Gastrocnemius medialis (tissue), 4 donors: ENCODE results near the gene ADH4.

ENCODE experiments used
- CTCF ChIP-seq, 5 experiments: fragments of 450-650 bp in 3 of 5; fragments of 200-600 bp in 2 of 5; sonication (generic) in 2 of 5; IDR thresholded peaks in 4 of 5; conservative IDR thresholded peaks in 1 of 5; 1 replicate in 4 of 5; 2 replicates in 1 of 5; pipeline ENCODE4 v1.5.1; 2016 to 2019; ENCODE audit warnings: antibody characterized with exemption in 5 of 5, mild to moderate bottlenecking in 3 of 5, moderate library complexity in 3 of 5
- POLR2A ChIP-seq, 2 donors: fragments of 450-650 bp; IDR thresholded peaks; one replicate each; pipeline ENCODE4 v1.6.1; 2017; ENCODE audit warnings: antibody characterized with exemption in 2 of 2, mild to moderate bottlenecking in 2 of 2, moderate library complexity in 2 of 2

GRCh38 chr4:99161373-99162099 lies 17.4 kb upstream of the ADH4 start:
- TF ChIP-seq CTCF (IDR thresholded peaks at IDR 0.05 in 4 of 5, conservative IDR thresholded peaks at IDR 0.05 in 1 of 5) (no peak), POLR2A (IDR thresholded peaks at IDR 0.05) (no peak)
